Measurements from ENCODE around the gene USP3. TPM values are rescaled to one million over a fixed set of nuclear protein-coding genes. Genes with fewer than 3 reads are reported as not detected.

Gene USP3
- total and polyA plus RNA-seq, 9 of the 15 experiments (the other 6 are each of a cell fraction or from before 2014, with no cell fraction given): 17.3 to 54.3 (median 34.8) TPM

GRCh38 chr15:63544258-63545026 is 40.0 kb downstream of the USP3 start (continued):
- TF ChIP-seq ZEB2 (IDR thresholded peaks at IDR 0.05) (0 out of 2 replicates have a peak, but pooled peaks have one; percentile 52), SMARCA4 (IDR thresholded peaks at IDR 0.05) (peak; percentile 58; the same call in 1 of the 2 replicates), RUNX1 (IDR thresholded peaks at IDR 0.05; ENCODE audit: low read depth) (no peak), LARP7 (IDR thresholded peaks at IDR 0.05) (peak; percentile 33; the same call in 1 of the 2 replicates), SMAD4 (CRISPR knock-in tag; conservative IDR thresholded peaks at IDR 0.05) (0 out of 2 replicates have a peak, but pooled peaks have one; percentile 23), RNF2 (IDR thresholded peaks at IDR 0.05) (no peak), FOXP1 (CRISPR knock-in tag; IDR thresholded peaks at IDR 0.05) (no peak), FOSL1 (tag; conservative IDR thresholded peaks at IDR 0.05) (no peak), MCM5 (IDR thresholded peaks at IDR 0.05; ENCODE audit: low read depth) (no peak), POLR2H (tag; IDR thresholded peaks at IDR 0.05; ENCODE audit: low read depth) (0 out of 2 replicates have a peak, but pooled peaks have one; percentile 2), MCM3 (IDR thresholded peaks at IDR 0.05) (no peak), PTRF (tag; IDR thresholded peaks at IDR 0.05) (no peak), FOXM1 (IDR thresholded peaks at IDR 0.05; ENCODE audit: low read depth) (no peak), FOXM1 (CRISPR knock-in tag; IDR thresholded peaks at IDR 0.05; ENCODE audit: low read depth) (no peak), GATAD2A (IDR thresholded peaks at IDR 0.05) (no peak), CBFA2T3 (IDR thresholded peaks at IDR 0.05) (no peak), NFATC3 (IDR thresholded peaks at IDR 0.05) (no peak)
- TF ChIP-seq, protein P1, sequence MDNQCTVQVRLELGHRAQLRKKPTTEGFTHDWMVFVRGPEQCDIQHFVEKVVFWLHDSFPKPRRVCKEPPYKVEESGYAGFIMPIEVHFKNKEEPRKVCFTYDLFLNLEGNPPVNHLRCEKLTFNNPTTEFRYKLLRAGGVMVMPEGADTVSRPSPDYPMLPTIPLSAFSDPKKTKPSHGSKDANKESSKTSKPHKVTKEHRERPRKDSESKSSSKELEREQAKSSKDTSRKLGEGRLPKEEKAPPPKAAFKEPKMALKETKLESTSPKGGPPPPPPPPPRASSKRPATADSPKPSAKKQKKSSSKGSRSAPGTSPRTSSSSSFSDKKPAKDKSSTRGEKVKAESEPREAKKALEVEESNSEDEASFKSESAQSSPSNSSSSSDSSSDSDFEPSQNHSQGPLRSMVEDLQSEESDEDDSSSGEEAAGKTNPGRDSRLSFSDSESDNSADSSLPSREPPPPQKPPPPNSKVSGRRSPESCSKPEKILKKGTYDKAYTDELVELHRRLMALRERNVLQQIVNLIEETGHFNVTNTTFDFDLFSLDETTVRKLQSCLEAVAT (IDR thresholded peaks at IDR 0.05): no peak
- TF ChIP-seq, protein P2, sequence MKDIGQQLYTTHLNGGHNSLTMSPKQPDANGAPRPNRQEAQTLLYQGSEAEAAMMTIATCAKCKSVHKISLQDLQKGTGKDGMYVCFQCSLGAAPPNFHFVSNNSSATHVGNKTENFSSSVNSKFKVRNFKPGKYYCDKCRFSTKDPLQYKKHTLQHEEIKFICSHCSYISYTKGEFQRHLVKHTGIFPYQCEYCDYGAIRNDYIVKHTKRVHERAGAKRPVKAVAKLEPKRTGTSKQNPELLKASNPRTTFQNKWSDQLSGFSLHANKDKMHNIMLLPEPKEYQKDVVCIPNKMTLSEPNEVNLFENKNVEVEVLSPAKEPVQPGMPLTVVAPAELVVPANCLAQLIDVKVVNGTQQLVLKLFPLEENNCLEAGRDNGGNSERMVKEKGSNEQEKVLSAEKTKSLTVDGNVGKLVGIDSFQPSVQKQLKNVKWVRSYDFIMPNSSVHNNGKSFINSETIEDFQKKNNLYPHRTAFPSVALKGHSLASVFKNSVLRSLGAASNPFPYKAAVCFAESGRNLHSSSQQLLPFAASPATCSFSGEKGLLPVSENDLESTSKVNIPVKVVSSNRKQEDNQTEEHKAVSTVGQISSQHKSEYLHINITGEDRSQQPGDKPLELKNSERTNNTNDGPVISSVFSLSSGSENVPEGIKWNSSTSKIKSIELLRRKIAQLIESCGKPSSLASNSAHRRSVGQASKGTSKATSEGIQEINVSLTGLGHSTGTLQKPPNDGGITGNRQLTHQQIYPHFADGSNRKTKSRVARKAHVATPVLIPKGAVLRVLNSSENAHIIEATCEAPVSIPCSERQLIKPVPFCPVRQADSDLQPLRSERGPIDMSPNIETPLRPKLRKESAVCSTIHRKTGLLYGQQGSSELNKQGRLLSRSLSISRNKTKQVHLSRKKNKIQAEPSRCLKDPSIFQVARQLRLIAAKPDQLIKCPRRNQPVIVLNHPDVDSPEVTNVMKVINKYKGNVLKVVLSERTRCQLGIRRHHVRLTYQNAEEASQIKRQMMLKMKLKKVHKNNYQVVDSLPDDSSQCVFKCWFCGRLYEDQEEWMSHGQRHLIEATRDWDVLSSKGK (CRISPR knock-in tag; IDR thresholded peaks at IDR 0.05): no peak
- TF ChIP-seq, protein P3, sequence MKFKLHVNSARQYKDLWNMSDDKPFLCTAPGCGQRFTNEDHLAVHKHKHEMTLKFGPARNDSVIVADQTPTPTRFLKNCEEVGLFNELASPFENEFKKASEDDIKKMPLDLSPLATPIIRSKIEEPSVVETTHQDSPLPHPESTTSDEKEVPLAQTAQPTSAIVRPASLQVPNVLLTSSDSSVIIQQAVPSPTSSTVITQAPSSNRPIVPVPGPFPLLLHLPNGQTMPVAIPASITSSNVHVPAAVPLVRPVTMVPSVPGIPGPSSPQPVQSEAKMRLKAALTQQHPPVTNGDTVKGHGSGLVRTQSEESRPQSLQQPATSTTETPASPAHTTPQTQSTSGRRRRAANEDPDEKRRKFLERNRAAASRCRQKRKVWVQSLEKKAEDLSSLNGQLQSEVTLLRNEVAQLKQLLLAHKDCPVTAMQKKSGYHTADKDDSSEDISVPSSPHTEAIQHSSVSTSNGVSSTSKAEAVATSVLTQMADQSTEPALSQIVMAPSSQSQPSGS (CRISPR knock-in tag; IDR thresholded peaks at IDR 0.05): no peak
- TF ChIP-seq, protein P4, sequence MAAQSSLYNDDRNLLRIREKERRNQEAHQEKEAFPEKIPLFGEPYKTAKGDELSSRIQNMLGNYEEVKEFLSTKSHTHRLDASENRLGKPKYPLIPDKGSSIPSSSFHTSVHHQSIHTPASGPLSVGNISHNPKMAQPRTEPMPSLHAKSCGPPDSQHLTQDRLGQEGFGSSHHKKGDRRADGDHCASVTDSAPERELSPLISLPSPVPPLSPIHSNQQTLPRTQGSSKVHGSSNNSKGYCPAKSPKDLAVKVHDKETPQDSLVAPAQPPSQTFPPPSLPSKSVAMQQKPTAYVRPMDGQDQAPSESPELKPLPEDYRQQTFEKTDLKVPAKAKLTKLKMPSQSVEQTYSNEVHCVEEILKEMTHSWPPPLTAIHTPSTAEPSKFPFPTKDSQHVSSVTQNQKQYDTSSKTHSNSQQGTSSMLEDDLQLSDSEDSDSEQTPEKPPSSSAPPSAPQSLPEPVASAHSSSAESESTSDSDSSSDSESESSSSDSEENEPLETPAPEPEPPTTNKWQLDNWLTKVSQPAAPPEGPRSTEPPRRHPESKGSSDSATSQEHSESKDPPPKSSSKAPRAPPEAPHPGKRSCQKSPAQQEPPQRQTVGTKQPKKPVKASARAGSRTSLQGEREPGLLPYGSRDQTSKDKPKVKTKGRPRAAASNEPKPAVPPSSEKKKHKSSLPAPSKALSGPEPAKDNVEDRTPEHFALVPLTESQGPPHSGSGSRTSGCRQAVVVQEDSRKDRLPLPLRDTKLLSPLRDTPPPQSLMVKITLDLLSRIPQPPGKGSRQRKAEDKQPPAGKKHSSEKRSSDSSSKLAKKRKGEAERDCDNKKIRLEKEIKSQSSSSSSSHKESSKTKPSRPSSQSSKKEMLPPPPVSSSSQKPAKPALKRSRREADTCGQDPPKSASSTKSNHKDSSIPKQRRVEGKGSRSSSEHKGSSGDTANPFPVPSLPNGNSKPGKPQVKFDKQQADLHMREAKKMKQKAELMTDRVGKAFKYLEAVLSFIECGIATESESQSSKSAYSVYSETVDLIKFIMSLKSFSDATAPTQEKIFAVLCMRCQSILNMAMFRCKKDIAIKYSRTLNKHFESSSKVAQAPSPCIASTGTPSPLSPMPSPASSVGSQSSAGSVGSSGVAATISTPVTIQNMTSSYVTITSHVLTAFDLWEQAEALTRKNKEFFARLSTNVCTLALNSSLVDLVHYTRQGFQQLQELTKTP (IDR thresholded peaks at IDR 0.05; ENCODE audit: low read depth in 1 of 2, partially characterized antibody in 2 of 2): peak in 1 of 2 experiments; percentile 31

All from K562 (cell line).